Activated CD4-positive, alpha-beta T cell treated with anti-CD3 and anti-CD28 coated beads, Interleukin-2, Interleukin-4, amounts not matched to agents 100 ng/mL and 50 ng/mL, durations not matched to agents 16 hours and 8 hours (primary cell): ENCODE measurements around the gene CDCA4.
A peak's percentile ranks its signal among the peaks of the same experiment; 100 is the strongest.
"Not testable (repeated sequence)": the region's sequence is repeated elsewhere in the genome, so short reads cannot be mapped to it uniquely, and the experiment has no call there.

Source experiments
- DNase-seq: peaks from one replicate; pipeline ENCODE4 v3.0.0-alpha.2; 2020; ENCODE audit warnings: low spot score

CDCA4 gene

GRCh38 chr14:105058521-105059034 lies 37.7 kb upstream of the CDCA4 start:
- DNase-seq, result no peak

GRCh38 chr14:105056303-105056831 lies 35.5 kb upstream of the CDCA4 start:
- DNase-seq, result no peak

GRCh38 chr14:105055736-105056302 lies 34.9 kb upstream of the CDCA4 start:
- DNase-seq, result no peak

- DNase-seq, result no peak
These were observed 34.5 kb upstream of the CDCA4 start for GRCh38 chr14:105055334-105055733.

- no peak for DNase-seq
These were observed 33.1 kb upstream of the CDCA4 start for GRCh38 chr14:105053996-105054395.

DNA sequence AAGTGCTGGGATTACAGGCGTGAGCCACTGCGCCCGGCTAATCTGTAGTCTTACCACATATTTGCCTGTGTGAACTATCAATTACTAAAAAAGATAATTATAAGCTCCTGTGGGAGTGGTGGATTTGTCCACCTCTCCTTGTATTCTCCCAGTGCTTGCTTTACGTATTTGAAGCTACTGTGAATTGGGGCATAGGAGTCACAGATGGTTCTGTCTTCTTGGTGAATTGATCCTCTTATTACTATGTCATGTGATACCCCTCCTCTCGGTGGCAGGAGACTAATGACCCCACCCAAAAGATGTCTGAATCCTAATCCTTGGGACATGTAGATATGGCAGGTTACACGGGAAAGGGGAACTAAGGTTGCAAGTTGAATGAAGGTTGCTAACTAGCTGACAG lies 32.5 kb upstream of the CDCA4 start:
- DNase-seq, result no peak

DNA sequence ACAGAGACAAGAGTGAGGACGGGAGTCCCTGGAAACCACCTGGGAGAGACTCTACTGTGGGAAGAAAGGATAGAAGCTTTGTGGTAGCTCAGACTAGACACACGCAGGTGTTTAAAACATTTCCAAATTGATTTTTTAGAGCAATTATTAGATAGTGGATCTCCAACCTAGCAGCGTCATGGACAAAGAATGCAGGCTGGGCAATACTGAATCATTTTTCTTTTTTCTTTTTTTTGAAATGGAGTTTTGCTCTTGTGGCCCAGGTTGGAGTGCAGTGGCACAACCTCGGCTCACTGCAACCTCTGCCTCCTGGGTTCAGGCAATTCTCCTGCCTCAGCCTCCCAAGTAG lies 31.2 kb upstream of the CDCA4 start:
- DNase-seq, result no peak

DNA sequence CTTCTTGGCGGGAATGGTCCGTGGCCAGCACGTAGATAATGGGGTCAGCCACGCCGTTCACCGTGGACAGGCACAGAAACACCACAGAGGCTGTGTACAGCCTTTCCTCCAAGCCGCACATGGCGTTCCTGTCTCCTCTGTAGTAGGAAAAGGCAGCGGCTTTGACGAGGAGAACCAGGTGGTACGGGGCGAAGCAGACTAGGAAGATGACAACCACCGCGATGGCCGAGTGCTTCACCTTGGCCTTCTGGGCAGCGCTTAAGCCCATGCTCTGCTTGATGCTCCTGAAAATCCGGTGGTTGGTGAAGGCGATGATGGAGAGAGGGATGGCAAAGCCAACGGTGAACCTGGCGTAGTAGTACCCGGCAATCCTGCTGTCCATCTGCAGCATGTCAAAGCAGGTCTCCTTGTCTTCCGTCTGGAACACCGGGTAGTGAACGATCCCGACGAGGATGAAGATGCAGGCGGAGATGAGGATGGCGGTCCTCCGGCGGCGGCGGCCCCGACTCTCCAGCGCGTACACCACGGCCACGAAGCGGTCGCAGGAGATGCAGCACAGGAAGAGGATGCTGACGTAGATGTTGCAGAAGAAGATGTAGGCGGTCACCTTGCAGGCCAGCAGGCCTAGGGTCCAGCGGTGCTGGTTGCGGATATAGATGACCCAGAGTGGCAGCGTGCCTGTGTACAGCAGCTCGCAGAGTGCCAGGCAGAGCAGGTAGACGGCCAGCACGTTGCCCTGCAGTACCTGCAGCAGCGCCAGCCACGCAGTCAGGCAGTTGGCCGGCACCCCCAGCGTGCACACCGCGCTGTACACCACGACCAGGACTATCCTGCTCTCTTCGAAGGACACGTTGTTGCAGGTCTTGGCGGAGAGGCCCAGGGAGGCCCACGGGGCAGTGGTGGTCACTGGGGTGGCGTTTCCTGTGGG lies 30.6 kb upstream of the CDCA4 start:
- no peak for DNase-seq

GRCh38 chr14:105050551-105050897 lies 29.6 kb upstream of the CDCA4 start:
- DNase-seq, result no peak

- no peak for DNase-seq
These were observed 29.1 kb upstream of the CDCA4 start for GRCh38 chr14:105049753-105050550.

DNA sequence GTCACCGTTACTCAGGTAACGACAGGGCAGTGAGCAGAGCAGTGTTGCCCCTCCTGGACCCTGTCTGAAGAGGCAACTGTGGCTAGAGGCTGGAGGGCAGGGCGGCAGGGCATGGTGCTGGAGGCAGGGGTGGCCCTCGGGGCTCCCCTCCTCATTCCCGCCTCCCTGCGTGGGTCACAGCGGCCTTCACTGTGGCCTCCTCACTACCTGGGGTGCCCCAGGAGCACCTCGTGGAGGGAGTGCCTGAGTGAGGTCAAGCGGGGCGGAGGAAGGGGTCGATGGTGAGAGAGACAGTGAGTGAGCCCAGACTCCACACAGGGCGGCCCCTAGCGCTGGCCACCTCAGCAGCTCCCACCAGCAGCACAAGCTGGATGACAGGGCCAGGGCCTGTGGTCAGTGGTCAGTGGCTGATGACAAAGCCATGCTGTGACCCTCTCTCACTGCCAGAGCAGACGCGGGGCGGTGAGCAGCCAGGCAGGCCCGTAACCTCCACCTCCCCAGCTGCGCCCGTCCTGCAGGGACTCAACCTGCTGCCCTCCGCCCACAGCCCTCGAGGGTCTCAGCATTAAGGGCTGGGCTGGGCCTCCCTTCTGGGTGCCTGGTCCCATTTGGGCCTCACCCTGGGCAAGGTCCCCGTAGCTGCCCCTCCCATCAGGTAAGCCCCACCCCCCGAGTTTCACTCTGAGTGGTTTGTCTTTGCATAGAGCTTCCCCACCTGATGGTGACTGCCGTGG lies 26.6 kb upstream of the CDCA4 start:
- no peak for DNase-seq

GRCh38 chr14:105046891-105047282 lies 26.0 kb upstream of the CDCA4 start:
- no peak for DNase-seq

DNA sequence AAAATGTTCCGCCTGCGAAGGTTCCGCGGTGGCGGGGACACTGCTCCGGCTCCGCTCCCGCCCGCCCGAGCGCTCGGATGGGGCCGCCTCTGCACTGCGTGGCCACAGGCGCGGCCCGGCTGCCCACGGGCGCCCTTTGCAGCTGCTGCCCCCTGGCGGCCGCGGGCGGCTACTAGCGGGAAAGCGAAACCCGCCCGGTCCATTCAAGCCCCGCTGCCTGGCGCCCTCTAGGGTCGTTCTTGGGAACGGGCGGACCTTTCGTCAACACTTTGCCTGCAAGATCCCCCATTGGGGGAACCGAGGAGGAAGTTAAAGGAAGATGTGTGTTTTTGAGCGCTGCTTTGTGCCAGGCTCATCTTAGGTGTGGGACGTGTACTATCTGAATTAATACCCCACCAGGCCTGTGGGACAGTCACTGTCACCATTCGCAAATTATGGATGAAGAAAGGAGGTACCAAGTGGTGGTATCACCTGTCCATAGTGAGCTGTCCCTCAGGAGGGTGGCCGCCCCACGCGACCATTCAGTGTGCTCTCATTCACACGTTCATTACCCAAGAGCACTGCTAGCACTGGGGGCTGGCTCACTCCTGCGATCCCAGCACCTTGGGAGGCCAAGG lies 24.9 kb upstream of the CDCA4 start:
- peak; percentile 93 for DNase-seq

DNA sequence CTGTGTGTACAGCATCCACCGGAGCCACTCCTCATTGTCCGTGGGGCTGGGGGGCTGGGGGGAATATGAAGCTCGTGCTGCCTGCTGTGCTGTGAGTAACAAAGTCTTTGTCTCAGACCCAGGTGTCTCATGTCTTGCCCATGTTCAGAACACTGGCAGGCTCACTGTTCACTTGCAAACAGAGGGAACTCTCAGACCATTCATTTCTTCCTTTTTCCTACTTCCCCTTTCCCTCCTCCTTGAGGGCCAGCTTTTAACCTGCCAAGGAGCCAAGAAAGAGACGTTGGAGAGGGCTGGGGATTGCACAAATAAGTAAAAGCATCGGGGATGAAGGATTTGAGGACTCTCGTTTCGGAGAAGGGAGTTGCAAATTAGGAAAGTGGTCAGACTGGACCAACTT lies 22.8 kb upstream of the CDCA4 start:
- DNase-seq, result no peak

GRCh38 chr14:105042813-105043212 lies 21.9 kb upstream of the CDCA4 start:
- no peak for DNase-seq

- no peak for DNase-seq
These were observed 21.2 kb upstream of the CDCA4 start for GRCh38 chr14:105041841-105042765.

- no peak for DNase-seq
These were observed 18.7 kb upstream of the CDCA4 start for GRCh38 chr14:105039458-105040205.

- not testable (repeated sequence) for DNase-seq
These were observed 14.7 kb upstream of the CDCA4 start for GRCh38 chr14:105035616-105036015.

DNA sequence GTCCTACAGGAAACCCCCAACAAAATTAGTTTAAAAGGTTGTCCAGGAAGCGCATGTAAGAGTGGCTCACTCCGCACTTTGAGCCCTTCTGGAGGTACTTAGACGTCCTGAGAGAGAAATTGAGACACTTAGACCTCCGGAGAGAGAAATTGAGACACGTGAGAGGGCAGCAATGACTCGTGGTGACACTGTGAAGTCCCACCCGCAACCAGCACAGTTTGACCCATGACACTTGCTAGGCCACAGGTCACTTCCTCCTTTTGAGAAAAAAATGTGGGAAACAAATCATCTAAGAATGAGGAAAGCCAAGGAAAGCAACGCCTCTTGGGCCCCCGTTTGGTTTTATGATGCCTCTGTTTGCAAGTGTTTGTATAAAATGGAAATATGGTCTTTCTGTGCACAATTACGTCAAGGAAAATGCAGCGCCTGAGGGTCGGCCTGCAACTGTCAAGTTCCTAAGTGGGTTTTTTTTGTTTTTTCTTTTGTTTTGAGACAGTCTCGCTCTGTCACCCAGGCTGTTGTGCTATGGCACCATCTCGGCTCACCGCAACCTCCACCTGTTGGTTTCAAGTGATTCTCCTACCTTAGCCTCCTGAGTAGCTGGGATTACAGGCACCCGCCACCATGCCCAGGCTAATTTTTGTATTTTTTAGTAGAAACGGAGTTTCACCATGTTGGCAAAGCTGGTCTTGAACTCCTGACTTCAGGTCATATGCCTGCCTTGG lies 13.6 kb upstream of the CDCA4 start:
- DNase-seq, result no peak
